Activated T-cell treated with anti-CD3 and anti-CD28 coated beads, Interleukin-2, amount 50 U/mL, for 48 hours (primary cell): ENCODE results near the gene CCDC61.

ENCODE experiments used
- DNase-seq, 2 experiments: peaks; one replicate each; pipeline ENCODE4 v3.0.0-alpha.2; 2020

The CCDC61 gene

GRCh38 chr19:45973553-45974338 lies 21.5 kb upstream of the CCDC61 start, which contains the start of gene NOVA2:
TSS of gene NOVA2 (minus strand) at chr19:45973865. CDS start at chr19:45973351, 514 bp downstream.
- DNase-seq: peak; percentile 77 to 81

- no peak for DNase-seq
These were observed 19.8 kb upstream of the CCDC61 start for GRCh38 chr19:45975306-45976070.

GRCh38 chr19:45976178-45976577 lies 19.1 kb upstream of the CCDC61 start:
- no peak for DNase-seq

- DNase-seq: no peak
These were observed 17.1 kb upstream of the CCDC61 start for GRCh38 chr19:45978156-45978555.

- no peak for DNase-seq
These were observed 13.9 kb upstream of the CCDC61 start for GRCh38 chr19:45981350-45981749.

GRCh38 chr19:45985321-45985720 lies 9.9 kb upstream of the CCDC61 start:
- no peak for DNase-seq

GRCh38 chr19:45990113-45990728 lies 5.0 kb upstream of the CCDC61 start:
- no peak for DNase-seq

GRCh38 chr19:45994456-45994997 lies 740 bp upstream of the CCDC61 start:
- no peak for DNase-seq

GRCh38 chr19:45995715-45996385 lies 583 bp downstream of the CCDC61 start:
- no peak for DNase-seq

- no peak for DNase-seq
These were observed 1.7 kb downstream of the CCDC61 start for GRCh38 chr19:45996933-45997332.

GRCh38 chr19:45998834-45999233 lies 3.6 kb downstream of the CCDC61 start:
- no peak for DNase-seq

GRCh38 chr19:45999653-46000121 lies 4.4 kb downstream of the CCDC61 start:
- DNase-seq: peak in 1 of 2 experiments; percentile 35

- peak; percentile 66 to 75 for DNase-seq
These were observed 5.4 kb downstream of the CCDC61 start for GRCh38 chr19:46000491-46001246.

- no peak for DNase-seq
These were observed 7.5 kb downstream of the CCDC61 start for GRCh38 chr19:46002678-46003275.

- DNase-seq: no peak
These were observed 11.1 kb downstream of the CCDC61 start for GRCh38 chr19:46006411-46006810.

GRCh38 chr19:46009530-46010510 lies 14.6 kb downstream of the CCDC61 start:
- peak; percentile 80 for DNase-seq

GRCh38 chr19:46014534-46014933 lies 19.3 kb downstream of the CCDC61 start:
- DNase-seq: no peak

- peak; percentile 75 to 80 for DNase-seq
These were observed 19.8 kb downstream of the CCDC61 start for GRCh38 chr19:46014941-46015686.
